ENCODE results near the gene MYG1.

MYG1 gene

DNA sequence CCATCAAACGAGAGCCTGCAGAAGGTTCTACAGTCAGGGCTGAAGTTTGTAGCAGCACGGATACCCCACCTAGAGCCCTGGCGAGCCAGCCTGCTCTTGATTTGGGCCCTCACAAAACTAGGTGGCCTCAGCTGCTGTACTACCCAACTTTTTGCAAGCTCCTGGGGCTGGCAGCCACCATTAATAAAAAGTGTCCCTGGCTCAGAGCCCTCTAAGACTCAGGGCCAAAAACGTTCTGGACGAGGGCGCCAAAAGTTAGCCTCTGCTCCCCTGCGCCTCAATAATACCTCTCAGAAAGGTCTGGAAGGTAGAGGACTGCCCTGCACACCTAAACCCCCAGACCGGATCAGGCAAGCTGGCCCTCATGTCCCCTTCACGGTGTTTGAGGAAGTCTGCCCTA lies 13.0 kb upstream of the MYG1 start:
- CTCF ChIA-PET = interaction anchor here (0.6 to 24.3 kb wide), 12 partner anchors 8 to 273 kb away, joined by 3 to 399 read pairs (median 3); partner anchors contain the start of genes AAAS and ESPL1
- POLR2A ChIA-PET = no interaction called here
- DNase-seq = no peak
- H3K4me3 ChIP-seq (ENCODE audit: control insufficient read depth in 1 of 7, extremely low read depth in 1 of 7, insufficient read depth in 4 of 7, low read depth in 2 of 7, low read length in 6 of 7) = no peak overlapping the region
- H3K9me3 ChIP-seq (ENCODE audit: control extremely low read depth in 1 of 5, control insufficient read depth in 4 of 5, insufficient read depth in 2 of 5, low read depth in 1 of 5, low read length in 4 of 5) = no peaks in the 10 kb centered on the region
- 95% methylated on average over 8 of the region's 9 CpGs for WGBS (ENCODE audit: insufficient coverage)
- peaks cover 19 to 81% (median 47%) of the 10 kb centered on the region in 4 experiments for H3K36me3 ChIP-seq (ENCODE audit: control insufficient read depth in 4 of 4, insufficient read depth in 4 of 4, low read length in 3 of 4)
- H3K27me3 ChIP-seq (replicated peaks in 2 of 5; ENCODE audit: control insufficient read depth in 4 of 5, insufficient read depth in 5 of 5, low read length in 4 of 5) = no peaks in the 10 kb centered on the region
- no peaks in the 10 kb centered on the region for H3K4me1 ChIP-seq (ENCODE audit: control extremely low read depth in 1 of 4, control insufficient read depth in 4 of 4, insufficient read depth in 4 of 4, low read length in 3 of 4)
- H3K27ac ChIP-seq (ENCODE audit: insufficient read depth in 1 of 2, low read depth in 1 of 2, low read length in 2 of 2, poor library complexity in 1 of 2, severe bottlenecking in 2 of 2) = no peak overlapping the region

DNA sequence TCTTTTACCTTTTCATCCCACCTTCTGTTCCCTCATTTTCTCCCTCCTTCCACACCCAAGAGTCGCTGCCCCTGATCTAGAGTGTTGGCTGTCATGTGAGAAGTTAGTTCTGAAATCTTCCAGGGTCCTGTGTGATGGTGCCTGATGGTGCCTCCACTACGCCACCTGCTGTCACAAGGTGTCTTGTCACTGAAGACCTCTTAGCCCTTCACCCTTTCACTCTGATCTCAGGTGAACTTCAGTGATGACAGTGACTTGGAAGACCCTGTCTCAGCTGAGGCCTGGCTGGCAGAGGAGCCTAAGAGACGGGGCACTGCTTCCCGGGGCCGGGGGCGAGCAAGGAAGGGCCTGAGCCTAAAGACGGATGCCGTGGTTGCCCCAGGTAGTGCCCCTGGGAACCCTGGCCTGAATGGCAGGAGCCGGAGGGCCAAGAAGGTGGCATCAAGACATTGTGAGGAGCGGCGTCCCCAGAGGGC lies 11.7 kb upstream of the MYG1 start:
- POLR2A ChIA-PET = no interaction called here
- Histone ChIP-seq H3K27ac (ENCODE audit: insufficient read depth in 1 of 2, low read depth in 1 of 2, low read length in 2 of 2, poor library complexity in 1 of 2, severe bottlenecking in 2 of 2) (no peak overlapping the region), H3K4me3 (ENCODE audit: control insufficient read depth in 1 of 7, extremely low read depth in 1 of 7, insufficient read depth in 4 of 7, low read depth in 2 of 7, low read length in 6 of 7) (no peak overlapping the region), H3K4me1 (ENCODE audit: control extremely low read depth in 1 of 4, control insufficient read depth in 4 of 4, insufficient read depth in 4 of 4, low read length in 3 of 4) (no peaks in the 10 kb centered on the region), H3K9me3 (ENCODE audit: control extremely low read depth in 1 of 5, control insufficient read depth in 4 of 5, insufficient read depth in 2 of 5, low read depth in 1 of 5, low read length in 4 of 5) (no peaks in the 10 kb centered on the region), H3K36me3 (ENCODE audit: control insufficient read depth in 4 of 4, insufficient read depth in 4 of 4, low read length in 3 of 4) (peaks cover 21 to 83% (median 45%) of the 10 kb centered on the region in 4 experiments), H3K27me3 (replicated peaks in 2 of 5; ENCODE audit: control insufficient read depth in 4 of 5, insufficient read depth in 5 of 5, low read length in 4 of 5) (no peaks in the 10 kb centered on the region)
- WGBS (ENCODE audit: insufficient coverage) = 91% methylated on average over 8 of the region's 11 CpGs
- peak; percentile 69 to 80 (median 73) for DNase-seq
- CTCF ChIA-PET = interaction anchor here (0.6 to 24.3 kb wide), 16 partner anchors 10 to 362 kb away, joined by 3 to 399 read pairs (median 6); partner anchors contain the start of genes AAAS and ESPL1

- Histone ChIP-seq H3K4me3 (ENCODE audit: control insufficient read depth in 1 of 7, extremely low read depth in 1 of 7, insufficient read depth in 4 of 7, low read depth in 2 of 7, low read length in 6 of 7) (no peak overlapping the region), H3K4me1 (ENCODE audit: control extremely low read depth in 1 of 4, control insufficient read depth in 4 of 4, insufficient read depth in 4 of 4, low read length in 3 of 4) (no peaks in the 10 kb centered on the region), H3K27ac (ENCODE audit: insufficient read depth in 1 of 2, low read depth in 1 of 2, low read length in 2 of 2, poor library complexity in 1 of 2, severe bottlenecking in 2 of 2) (no peak overlapping the region), H3K36me3 (ENCODE audit: control insufficient read depth in 4 of 4, insufficient read depth in 4 of 4, low read length in 3 of 4) (peaks cover 21 to 83% (median 45%) of the 10 kb centered on the region in 4 experiments), H3K27me3 (replicated peaks in 2 of 5; ENCODE audit: control insufficient read depth in 4 of 5, insufficient read depth in 5 of 5, low read length in 4 of 5) (no peaks in the 10 kb centered on the region), H3K9me3 (ENCODE audit: control extremely low read depth in 1 of 5, control insufficient read depth in 4 of 5, insufficient read depth in 2 of 5, low read depth in 1 of 5, low read length in 4 of 5) (no peaks in the 10 kb centered on the region)
- 86% methylated on average over 6 of the region's 6 CpGs for WGBS (ENCODE audit: insufficient coverage)
- no peak for DNase-seq
- ChIA-PET CTCF (interaction anchor here (0.6 to 24.3 kb wide), 16 partner anchors 9 to 361 kb away, joined by 3 to 399 read pairs (median 6); partner anchors contain the start of genes AAAS and ESPL1), POLR2A (no interaction called here)
Measured at GRCh38 chr12:53288322-53288721, 11.2 kb upstream of the MYG1 start.

DNA sequence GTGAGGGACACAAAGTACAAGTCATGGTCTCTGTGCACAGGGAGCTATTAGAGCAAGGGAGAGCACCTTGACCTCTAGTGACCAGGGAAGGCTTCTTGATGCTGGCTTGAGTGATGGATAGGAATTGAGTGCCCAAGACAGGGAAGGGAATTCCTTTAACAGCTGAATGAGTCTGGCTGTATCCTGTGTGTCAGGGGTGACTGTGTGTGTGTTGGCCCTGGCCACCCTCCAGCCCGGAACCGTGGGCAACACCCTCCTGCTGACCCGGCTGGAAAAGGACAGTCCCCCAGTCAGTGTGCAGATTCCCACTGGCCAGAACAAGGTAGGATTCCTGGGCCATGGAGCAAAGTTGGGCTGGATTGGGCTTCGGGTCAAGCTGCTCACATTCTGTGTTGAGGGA lies 9.6 kb upstream of the MYG1 start:
- DNase-seq = no peak
- Histone ChIP-seq H3K4me3 (ENCODE audit: control insufficient read depth in 1 of 7, extremely low read depth in 1 of 7, insufficient read depth in 4 of 7, low read depth in 2 of 7, low read length in 6 of 7) (no peak overlapping the region), H3K9me3 (ENCODE audit: control extremely low read depth in 1 of 5, control insufficient read depth in 4 of 5, insufficient read depth in 2 of 5, low read depth in 1 of 5, low read length in 4 of 5) (no peaks in the 10 kb centered on the region), H3K27me3 (replicated peaks in 2 of 5; ENCODE audit: control insufficient read depth in 4 of 5, insufficient read depth in 5 of 5, low read length in 4 of 5) (no peaks in the 10 kb centered on the region), H3K36me3 (ENCODE audit: control insufficient read depth in 4 of 4, insufficient read depth in 4 of 4, low read length in 3 of 4) (peaks cover 18 to 78% (median 40%) of the 10 kb centered on the region in 4 experiments), H3K27ac (ENCODE audit: insufficient read depth in 1 of 2, low read depth in 1 of 2, low read length in 2 of 2, poor library complexity in 1 of 2, severe bottlenecking in 2 of 2) (no peak overlapping the region), H3K4me1 (ENCODE audit: control extremely low read depth in 1 of 4, control insufficient read depth in 4 of 4, insufficient read depth in 4 of 4, low read length in 3 of 4) (peaks cover 0 to 4% (median 3%) of the 10 kb centered on the region in 4 experiments)
- ChIA-PET POLR2A (no interaction called here), CTCF (interaction anchor here (1.1 to 24.3 kb wide), 8 partner anchors 10 to 129 kb away, joined by 3 to 399 read pairs (median 26); partner anchors contain the start of genes AAAS, CSAD, ESPL1 and MYG1)
- 97% methylated on average over 4 of the region's 4 CpGs for WGBS (ENCODE audit: insufficient coverage)

GRCh38 chr12:53290661-53291060 lies 8.8 kb upstream of the MYG1 start:
- no peak overlapping the region for H3K4me3 ChIP-seq (ENCODE audit: control insufficient read depth in 1 of 7, extremely low read depth in 1 of 7, insufficient read depth in 4 of 7, low read depth in 2 of 7, low read length in 6 of 7)
- peaks cover 18 to 73% (median 38%) of the 10 kb centered on the region in 4 experiments for H3K36me3 ChIP-seq (ENCODE audit: control insufficient read depth in 4 of 4, insufficient read depth in 4 of 4, low read length in 3 of 4)
- no peak for DNase-seq
- no peaks in the 10 kb centered on the region for H3K27me3 ChIP-seq (replicated peaks in 2 of 5; ENCODE audit: control insufficient read depth in 4 of 5, insufficient read depth in 5 of 5, low read length in 4 of 5)
- peaks cover 0 to 7% (median 6%) of the 10 kb centered on the region in 4 experiments for H3K4me1 ChIP-seq (ENCODE audit: control extremely low read depth in 1 of 4, control insufficient read depth in 4 of 4, insufficient read depth in 4 of 4, low read length in 3 of 4)
- ChIA-PET POLR2A (no interaction called here), CTCF (interaction anchor here (0.8 to 24.3 kb wide), 11 partner anchors 9 to 131 kb away, joined by 3 to 399 read pairs (median 5); partner anchors contain the start of genes AAAS, CSAD and ESPL1)
- H3K9me3 ChIP-seq (ENCODE audit: control extremely low read depth in 1 of 5, control insufficient read depth in 4 of 5, insufficient read depth in 2 of 5, low read depth in 1 of 5, low read length in 4 of 5) = no peaks in the 10 kb centered on the region
- no peak overlapping the region for H3K27ac ChIP-seq (ENCODE audit: insufficient read depth in 1 of 2, low read depth in 1 of 2, low read length in 2 of 2, poor library complexity in 1 of 2, severe bottlenecking in 2 of 2)
- 92% methylated on average over 5 of the region's 9 CpGs for WGBS (ENCODE audit: insufficient coverage)

GRCh38 chr12:53292426-53292825 lies 7.1 kb upstream of the MYG1 start:
- Histone ChIP-seq H3K27ac (ENCODE audit: insufficient read depth in 1 of 2, low read depth in 1 of 2, low read length in 2 of 2, poor library complexity in 1 of 2, severe bottlenecking in 2 of 2) (no peak overlapping the region), H3K4me3 (ENCODE audit: control insufficient read depth in 1 of 7, extremely low read depth in 1 of 7, insufficient read depth in 4 of 7, low read depth in 2 of 7, low read length in 6 of 7) (no peak overlapping the region), H3K9me3 (ENCODE audit: control extremely low read depth in 1 of 5, control insufficient read depth in 4 of 5, insufficient read depth in 2 of 5, low read depth in 1 of 5, low read length in 4 of 5) (no peaks in the 10 kb centered on the region), H3K27me3 (replicated peaks in 2 of 5; ENCODE audit: control insufficient read depth in 4 of 5, insufficient read depth in 5 of 5, low read length in 4 of 5) (no peaks in the 10 kb centered on the region), H3K36me3 (ENCODE audit: control insufficient read depth in 4 of 4, insufficient read depth in 4 of 4, low read length in 3 of 4) (peaks cover 18 to 64% (median 34%) of the 10 kb centered on the region in 4 experiments), H3K4me1 (ENCODE audit: control extremely low read depth in 1 of 4, control insufficient read depth in 4 of 4, insufficient read depth in 4 of 4, low read length in 3 of 4) (peaks cover 2 to 21% (median 17%) of the 10 kb centered on the region in 4 experiments)
- POLR2A ChIA-PET = no interaction called here
- CTCF ChIA-PET = interaction anchor here (1.0 to 24.3 kb wide), 9 partner anchors 9 to 121 kb away, joined by 3 to 399 read pairs (median 5); partner anchors contain the start of genes AAAS and ESPL1
- DNase-seq = no peak
